Measurements from ENCODE around the gene CETN3.

Gene CETN3

GRCh38 chr5:90398726-90399125 lies 10.8 kb downstream of the CETN3 start:
- TF ChIP-seq, protein P1, sequence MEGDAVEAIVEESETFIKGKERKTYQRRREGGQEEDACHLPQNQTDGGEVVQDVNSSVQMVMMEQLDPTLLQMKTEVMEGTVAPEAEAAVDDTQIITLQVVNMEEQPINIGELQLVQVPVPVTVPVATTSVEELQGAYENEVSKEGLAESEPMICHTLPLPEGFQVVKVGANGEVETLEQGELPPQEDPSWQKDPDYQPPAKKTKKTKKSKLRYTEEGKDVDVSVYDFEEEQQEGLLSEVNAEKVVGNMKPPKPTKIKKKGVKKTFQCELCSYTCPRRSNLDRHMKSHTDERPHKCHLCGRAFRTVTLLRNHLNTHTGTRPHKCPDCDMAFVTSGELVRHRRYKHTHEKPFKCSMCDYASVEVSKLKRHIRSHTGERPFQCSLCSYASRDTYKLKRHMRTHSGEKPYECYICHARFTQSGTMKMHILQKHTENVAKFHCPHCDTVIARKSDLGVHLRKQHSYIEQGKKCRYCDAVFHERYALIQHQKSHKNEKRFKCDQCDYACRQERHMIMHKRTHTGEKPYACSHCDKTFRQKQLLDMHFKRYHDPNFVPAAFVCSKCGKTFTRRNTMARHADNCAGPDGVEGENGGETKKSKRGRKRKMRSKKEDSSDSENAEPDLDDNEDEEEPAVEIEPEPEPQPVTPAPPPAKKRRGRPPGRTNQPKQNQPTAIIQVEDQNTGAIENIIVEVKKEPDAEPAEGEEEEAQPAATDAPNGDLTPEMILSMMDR (IDR thresholded peaks at IDR 0.05; ENCODE audit: low read depth, low read length), result no peak
- H3K4me3 ChIP-seq (ENCODE audit: low read depth, low read length), result no peak overlapping the region

DNA sequence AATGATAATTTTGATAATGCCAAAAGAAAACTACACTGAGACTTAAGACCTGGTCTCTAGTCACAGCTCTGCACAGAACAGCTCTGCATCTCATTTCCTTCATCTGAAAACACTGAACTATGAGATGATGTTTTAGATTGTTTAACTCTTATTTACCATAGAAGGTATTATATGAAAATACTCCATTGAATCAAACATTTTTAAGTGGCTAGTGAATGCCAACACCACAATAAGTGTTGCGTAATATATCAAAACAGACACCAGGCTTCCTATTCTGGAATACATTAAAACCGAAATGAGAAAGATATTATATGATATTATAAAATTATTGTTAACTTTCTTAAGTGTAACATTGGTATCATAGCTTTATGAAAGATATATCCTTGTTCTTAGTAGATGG lies 14.6 kb downstream of the CETN3 start:
- TF ChIP-seq, protein P1 (IDR thresholded peaks at IDR 0.05; ENCODE audit: low read depth, low read length), result no peak
- H3K4me3 ChIP-seq (ENCODE audit: low read depth, low read length), result no peak overlapping the region

DNA sequence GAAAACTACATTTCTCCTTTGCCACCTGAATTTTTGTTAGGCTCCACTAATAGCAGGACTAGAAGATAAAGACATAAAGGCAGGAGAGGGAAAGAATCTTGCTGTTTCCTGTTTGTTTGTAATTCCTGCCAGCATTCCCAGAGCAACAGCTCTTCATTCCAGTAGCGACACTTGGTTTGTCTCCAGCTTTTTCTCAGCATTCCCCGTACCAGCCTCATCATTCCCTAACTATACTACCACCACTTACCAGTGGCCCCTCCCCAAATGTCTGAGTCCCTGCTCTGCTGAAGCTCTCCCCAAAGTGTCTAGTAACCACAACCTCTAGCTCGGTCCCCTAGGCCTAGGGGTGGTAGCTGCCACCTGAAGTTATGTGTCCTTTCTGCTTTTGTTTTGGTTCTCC lies 18.6 kb downstream of the CETN3 start:
- TF ChIP-seq, protein P1 (IDR thresholded peaks at IDR 0.05; ENCODE audit: low read depth, low read length), result no peak
- no peak overlapping the region for H3K4me3 ChIP-seq (ENCODE audit: low read depth, low read length)

DNA sequence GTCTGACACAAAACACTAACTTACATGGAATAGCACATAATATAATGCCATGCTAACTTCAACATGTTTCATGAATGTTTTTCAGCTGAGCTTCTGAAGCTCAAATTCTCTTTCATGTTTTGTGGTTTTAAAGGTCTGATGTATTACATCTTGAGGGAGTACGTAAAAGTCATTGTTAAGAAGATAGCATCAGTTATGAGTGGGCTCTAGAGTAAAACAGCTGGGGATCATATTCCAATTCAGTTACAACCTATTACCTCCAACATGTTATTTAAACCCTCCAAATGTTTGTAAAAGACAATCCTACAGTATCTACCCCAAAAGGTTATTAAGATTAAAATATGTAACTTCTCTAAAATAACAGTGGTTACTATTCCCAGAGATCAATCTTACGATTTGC lies 19.2 kb downstream of the CETN3 start:
- TF ChIP-seq, protein P1 (IDR thresholded peaks at IDR 0.05; ENCODE audit: low read depth, low read length), result no peak
- H3K4me3 ChIP-seq (ENCODE audit: low read depth, low read length), result no peak overlapping the region

DNA sequence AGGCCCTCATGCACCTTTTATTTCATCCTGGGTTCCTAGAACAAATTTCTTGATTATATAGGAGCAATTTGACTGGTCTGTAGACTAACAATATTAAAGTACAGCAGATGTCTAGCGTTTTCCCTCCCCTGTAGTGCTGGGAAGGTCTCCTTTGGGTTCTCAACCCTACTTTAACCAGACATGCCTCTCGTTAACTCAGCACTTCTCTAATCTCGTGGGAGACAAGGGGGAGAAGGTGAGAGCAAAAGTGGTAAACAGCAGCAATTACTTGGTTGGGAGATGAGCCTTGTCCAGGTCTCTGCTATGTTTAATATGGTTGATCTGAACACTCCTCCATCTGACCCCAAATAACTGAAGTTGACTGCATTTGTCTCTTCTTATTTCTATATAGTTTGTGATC lies 22.0 kb downstream of the CETN3 start:
- no peak overlapping the region for H3K4me3 ChIP-seq (ENCODE audit: low read depth, low read length)
- TF ChIP-seq, protein P1 (IDR thresholded peaks at IDR 0.05; ENCODE audit: low read depth, low read length), result no peak

GRCh38 chr5:90386099-90386710 lies 23.4 kb downstream of the CETN3 start:
- no peak overlapping the region for H3K4me3 ChIP-seq (ENCODE audit: low read depth, low read length)
- TF ChIP-seq, protein P1 (IDR thresholded peaks at IDR 0.05; ENCODE audit: low read depth, low read length), result peak; percentile 21; the same call in 1 of the 2 replicates

GRCh38 chr5:90384389-90384788 lies 25.2 kb downstream of the CETN3 start:
- no peak overlapping the region for H3K4me3 ChIP-seq (ENCODE audit: low read depth, low read length)
- TF ChIP-seq, protein P1 (IDR thresholded peaks at IDR 0.05; ENCODE audit: low read depth, low read length), result no peak
